Embryonic facial prominence (tissue), 1 donor: ENCODE measurements around the gene DOCK4.
"Not testable (repeated sequence)": the region's sequence is repeated elsewhere in the genome, so short reads cannot be mapped to it uniquely, and the experiment has no call there.

Experiments
- DNase-seq: peaks from one replicate; pipeline ENCODE4 v3.0.0-alpha.2; 2016; ENCODE audit errors: extremely low spot score

The DOCK4 gene, protein sequence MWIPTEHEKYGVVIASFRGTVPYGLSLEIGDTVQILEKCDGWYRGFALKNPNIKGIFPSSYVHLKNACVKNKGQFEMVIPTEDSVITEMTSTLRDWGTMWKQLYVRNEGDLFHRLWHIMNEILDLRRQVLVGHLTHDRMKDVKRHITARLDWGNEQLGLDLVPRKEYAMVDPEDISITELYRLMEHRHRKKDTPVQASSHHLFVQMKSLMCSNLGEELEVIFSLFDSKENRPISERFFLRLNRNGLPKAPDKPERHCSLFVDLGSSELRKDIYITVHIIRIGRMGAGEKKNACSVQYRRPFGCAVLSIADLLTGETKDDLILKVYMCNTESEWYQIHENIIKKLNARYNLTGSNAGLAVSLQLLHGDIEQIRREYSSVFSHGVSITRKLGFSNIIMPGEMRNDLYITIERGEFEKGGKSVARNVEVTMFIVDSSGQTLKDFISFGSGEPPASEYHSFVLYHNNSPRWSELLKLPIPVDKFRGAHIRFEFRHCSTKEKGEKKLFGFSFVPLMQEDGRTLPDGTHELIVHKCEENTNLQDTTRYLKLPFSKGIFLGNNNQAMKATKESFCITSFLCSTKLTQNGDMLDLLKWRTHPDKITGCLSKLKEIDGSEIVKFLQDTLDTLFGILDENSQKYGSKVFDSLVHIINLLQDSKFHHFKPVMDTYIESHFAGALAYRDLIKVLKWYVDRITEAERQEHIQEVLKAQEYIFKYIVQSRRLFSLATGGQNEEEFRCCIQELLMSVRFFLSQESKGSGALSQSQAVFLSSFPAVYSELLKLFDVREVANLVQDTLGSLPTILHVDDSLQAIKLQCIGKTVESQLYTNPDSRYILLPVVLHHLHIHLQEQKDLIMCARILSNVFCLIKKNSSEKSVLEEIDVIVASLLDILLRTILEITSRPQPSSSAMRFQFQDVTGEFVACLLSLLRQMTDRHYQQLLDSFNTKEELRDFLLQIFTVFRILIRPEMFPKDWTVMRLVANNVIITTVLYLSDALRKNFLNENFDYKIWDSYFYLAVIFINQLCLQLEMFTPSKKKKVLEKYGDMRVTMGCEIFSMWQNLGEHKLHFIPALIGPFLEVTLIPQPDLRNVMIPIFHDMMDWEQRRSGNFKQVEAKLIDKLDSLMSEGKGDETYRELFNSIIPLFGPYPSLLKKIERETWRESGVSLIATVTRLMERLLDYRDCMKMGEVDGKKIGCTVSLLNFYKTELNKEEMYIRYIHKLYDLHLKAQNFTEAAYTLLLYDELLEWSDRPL (N-terminal part only)

DNA sequence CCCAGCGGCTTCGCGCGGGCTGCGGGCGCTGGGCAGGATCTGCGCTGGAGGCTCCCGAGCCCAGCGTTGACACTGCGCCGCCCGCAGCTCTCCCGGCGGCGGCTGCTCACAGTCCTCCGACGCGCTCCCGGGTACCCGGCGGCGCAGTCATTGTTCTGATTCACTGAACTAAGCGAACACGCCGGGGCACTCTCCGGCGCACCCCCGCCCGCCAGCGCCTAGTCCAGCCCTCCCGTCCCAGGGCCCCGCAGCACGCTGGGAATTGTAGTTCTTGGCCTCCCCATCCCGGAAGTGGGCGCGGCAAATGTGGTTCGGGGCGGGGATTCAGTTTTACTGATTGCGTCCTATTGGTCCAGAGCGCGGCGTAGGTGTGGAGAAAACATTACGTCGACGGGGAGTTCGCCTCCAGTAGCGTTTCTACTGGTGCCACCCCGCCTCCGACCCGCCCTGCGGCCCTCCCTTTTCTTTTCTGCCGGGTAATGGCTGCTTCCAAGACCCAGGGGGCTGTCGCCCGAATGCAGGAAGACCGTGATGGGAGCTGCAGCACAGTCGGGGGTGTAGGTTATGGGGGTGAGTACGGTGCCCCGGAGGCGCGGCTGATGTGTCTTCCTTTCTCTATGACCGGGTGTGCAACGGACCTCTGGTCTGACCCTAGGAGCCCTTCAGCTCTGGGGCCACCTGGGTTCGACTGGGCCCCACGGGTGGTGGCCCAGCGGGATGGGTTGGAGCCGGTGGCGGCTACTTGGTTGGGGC, at the start of gene DOCK4, which contains the start of gene ZNF277:
DOCK4 (minus strand) TSS at position 162 of the 753 bp plus-strand sequence. CDS start 261 bp downstream, outside the sequence.
ZNF277 (plus strand) TSS at position 458 of the 753 bp plus-strand sequence; CDS start at position 480, 22 bp downstream.
- peak; percentile 97 for DNase-seq

DNA sequence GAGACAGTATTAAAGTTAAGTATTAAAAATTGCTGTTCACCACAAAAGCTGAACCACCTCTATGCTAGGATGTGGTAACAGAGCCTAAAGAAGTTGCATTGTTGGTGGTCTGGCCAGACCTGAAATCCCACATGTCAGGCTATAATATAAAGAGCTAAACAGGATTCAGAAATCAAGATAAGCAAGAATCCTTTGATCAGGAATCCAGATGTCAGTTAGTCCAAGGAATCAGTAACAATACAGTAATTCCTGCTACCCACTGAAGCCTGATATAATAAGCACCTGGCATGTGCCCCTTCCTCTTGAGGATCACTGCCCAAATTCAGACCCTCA, 49.2 kb upstream of the DOCK4 start:
- no peak for DNase-seq

DNA sequence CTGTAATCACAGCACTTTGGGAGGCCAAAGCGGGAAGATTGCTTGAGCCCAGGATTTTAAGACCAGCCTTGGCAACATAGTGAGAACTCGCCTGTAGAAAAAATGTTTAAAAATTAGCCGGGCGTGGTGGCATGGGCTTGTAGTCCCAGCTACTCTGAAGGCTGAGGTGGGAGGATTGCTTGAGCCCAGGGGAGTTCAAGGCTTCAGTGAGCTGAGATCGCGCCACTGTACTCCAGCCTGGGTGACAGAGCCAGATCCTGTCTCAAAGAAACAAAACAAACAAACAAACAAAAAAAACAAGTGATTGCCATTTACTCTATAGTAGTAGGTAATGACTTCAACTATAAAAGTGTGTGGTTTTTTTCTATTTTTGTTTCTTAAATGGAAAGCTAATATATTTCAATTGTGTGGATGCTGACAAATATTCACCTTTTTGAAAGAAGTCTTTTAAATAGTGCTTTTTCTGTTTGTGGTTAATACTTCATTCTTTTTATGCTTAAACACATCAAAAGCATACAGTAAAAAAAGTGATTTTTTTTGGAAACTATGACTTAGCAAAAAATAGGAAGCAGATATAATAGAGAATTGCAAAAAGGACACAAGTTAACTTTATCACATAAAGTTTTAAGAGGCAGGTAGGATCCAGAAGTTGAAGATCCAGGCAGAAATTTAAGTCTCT, 48.6 kb upstream of the DOCK4 start:
- no peak for DNase-seq

DNA sequence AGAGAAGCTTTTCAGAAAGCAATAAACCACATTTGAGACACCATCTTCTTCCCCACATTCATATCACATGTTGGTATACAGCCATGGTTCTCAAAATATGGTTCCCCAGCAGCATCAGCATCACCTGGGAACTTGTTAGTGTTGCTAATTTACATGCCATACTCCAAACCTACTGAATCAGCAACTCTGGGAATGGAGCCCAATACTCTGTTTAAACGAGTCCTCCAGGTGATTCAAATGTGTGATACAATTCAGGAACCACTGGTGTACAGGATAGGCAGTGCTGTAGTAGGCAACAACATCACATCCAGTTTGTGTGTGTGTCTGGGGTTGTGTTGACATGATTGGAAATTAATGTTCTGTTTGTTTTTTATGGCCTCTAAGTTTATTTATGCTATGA, 48.0 kb upstream of the DOCK4 start:
- DNase-seq: no peak

DNA sequence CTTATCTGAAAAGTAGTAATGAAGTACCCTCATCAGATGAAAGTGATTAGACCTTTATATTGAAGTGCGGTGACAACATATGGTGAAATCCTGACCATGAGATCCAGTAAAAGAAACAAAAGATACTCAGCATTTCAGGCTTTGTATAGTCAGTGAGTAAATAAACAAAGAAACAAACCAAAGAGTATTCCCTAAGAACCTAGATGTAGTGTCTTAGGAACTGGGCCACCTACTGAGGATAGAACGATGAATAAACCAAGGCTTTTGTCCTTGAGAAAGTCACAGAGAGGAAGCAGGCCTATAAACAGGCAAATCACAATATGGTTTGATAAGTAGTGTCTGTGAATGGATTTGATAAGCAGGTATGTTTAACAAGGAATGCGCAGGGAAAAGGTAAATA, 46.5 kb upstream of the DOCK4 start:
- DNase-seq: no peak

DNA sequence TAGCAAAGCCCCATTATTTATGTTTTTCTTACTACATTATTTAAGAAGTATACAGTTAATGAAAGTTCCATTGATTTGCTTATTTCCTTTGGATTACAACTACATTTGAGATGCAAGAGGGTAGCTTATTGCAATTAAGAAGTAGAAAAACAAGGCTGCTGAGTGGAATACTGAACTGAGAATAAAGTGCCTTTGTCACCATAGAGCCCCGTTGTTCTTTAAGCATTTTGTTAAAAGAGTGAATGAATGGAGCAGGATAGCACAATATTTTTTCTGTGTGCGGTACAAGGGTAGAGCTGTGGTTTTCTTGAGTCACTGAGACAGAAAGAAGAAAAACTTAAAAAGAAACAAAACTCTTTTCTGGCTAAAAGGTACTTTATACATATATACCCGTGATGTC, 45.9 kb upstream of the DOCK4 start:
- DNase-seq: no peak

DNA sequence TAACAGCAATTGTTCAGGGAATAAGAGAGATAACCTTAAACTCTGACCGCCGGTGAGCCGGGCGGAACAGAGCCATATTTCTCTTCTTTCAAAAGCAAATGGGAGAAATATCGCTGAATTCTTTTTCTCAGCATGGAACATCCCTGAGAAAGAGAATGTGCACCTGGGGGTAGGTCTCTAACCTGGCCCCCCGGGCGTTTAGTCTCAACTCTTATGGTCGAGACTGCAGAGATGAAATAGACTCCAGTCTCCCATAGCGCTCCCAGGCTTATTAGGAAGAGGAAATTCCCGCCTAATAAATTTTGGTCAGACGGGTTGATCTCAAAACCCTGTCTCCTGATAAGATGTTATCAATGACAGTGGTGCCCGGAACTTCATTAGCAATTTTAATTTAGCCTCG, 43.8 kb upstream of the DOCK4 start:
- DNase-seq: not testable (repeated sequence)

DNA sequence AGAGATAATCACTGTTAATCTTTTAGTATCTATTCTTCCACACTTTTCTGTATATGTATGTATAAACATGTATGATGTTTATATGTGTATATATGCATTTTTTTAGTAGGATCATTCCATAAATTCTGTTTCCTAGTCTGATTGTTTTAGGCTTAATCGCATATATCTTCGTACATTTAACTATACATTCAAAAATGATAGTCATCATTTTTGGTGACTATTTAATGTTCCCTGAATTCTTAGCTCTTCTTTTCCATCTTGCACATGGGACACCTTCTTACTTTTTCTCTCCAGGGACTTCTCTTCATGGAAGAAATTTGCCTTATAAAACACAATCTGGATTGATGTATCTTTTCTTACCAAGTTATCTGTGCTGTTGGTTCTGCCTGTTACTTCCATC, 42.4 kb upstream of the DOCK4 start:
- DNase-seq: no peak

DNA sequence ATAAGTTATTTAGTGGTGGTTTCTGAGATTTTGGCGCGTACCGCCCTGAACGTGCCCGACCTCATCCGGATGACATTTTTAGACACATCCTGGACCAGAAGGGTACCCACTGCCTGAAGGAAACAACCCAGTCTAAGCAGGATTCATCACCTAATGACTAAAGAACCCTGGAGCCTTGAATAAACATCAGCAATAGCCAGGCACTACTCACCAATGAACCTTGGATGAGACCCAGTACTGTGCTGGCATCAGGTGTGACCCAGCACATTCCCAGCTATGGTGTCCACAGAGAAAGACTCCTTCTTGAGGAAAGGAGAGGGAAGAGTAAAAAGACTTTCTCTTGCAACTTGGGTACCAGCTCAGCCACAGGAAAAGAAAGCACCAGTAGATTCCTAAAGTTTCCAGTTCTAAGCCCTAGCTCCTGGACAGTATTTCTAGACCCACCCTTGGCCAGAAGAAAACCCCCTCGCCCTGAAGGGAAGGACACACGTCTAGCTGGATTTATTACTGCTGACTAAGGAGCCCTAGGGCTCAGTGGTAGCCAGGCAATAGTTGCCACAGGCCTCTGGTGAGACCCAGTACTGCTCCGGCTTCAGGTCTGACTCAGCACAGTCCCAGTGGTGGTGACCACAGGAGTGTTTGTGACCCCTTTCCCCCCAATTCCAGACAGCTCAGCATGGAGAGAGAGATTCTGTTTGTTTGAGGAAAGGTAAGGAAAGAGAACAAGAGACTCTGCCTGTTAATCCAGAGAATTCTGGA, 32.8 kb upstream of the DOCK4 start:
- no peak for DNase-seq

DNA sequence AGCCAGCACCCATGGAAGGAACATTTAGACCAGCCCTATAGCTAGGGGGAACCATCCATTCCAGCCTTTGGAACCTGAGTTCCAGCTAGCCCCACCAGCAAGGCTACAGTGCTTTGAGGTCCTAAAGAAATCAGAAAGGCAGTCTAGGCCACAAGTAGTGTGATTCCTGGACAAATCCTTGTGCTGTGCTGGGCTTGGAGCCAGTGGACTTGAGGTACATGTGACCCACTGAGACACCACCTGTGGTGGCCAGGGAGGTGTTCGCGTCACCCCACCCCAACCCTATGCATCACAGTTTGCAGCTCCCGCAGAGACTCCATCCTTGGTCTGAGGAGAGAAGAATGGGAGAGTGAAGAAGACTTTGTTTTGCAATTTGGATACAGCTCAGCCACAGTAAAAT, 32.1 kb upstream of the DOCK4 start:
- DNase-seq: no peak

DNA sequence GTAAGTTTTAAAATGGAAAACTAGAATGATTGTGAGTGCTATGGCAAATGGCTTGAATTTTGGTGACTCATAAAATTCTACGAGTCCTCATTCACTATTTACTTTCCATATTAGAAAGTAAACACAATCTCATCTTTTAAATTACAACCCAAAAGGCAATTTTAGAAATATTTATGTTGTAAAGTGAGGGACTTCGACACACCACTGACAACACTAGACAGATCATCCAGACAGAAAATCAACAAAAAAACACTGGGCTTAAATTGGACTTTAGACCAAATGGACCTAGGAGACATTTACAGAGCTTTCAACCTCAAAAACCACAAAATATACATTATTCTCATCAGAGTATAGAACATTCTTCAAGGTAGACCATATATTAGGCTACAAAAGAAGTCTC, 30.4 kb upstream of the DOCK4 start:
- DNase-seq: no peak

DNA sequence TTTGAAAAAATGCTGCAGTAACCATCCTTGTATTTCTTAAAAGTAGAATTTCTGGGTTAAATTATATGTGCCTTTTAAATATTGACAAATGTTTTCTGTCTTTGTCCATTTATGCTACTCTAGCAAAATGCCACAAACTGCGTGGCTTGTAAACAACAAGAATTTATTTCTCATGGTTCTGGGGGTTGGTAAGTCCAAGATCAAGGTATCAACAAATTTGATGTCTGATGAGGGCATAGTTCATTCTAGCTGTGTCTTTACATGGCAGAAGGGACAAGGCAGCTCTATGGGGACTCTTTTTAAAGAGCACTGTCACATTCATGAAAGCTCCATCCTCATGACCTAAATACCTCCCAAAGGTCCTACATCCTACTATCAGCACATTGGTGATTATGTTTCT, 27.9 kb upstream of the DOCK4 start:
- DNase-seq: no peak

DNA sequence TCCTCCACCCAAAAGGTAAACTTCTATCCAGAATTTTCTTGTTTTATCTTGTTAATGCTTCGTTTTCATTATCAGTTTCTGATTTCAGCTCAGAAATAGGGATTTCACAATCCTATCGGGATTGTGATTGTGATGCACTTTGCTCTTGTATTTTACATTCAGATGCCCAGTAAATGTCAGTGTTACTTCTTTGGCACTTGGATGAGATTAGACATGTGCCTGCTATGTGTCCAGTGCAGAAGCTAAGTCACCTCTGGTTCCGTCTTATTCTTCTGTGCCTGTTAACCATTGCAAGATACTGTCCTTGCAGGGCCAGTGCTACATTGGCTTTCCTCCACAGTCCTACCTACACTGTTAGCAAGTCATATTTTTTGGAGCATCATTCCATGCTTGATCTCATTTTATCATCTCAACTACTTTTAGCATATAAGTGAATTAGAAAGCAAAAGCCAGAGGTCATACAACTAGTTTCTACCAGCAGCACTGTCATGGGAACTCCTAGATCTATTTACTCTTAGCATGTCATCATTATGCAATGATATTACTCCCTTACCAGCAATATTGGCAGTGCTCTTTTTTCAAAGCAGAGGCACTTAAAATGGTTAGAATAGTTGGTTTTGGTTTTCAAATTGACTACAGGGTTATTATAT, 27.0 kb upstream of the DOCK4 start:
- DNase-seq: no peak

DNA sequence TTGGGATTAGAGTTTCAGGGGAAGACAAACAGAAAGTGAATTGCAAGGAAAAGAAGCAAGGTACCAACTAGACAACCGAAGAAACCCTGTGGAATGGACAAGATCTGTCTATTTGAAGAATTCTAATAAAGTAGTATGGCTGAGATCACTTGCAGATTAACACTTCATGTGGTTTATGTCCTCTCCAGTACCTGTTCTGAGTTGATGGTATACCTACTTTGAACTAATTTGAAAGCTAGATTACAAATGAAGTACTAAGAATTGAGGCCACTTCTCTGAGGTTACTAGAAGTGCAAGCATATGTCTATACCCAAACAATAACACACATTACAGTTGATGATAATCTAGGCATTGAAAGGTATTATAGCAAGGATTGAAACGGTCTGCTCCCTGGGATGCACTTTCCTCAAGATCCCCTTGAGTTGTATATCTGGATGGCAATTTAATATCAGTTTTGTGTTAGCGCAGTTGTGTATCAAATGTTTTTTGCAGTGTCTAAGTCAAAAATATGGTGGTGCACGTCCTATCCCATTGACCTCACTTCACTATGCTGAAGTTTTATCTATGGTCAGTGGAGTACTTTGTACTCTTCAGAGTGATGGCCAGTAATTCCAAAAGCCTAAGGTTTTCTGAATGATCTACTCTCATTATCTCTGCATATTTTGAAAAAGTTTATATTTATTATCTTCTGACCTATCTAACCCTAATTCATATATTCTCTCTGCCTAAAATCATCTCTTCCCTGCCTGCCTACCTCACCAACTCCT, 26.2 kb upstream of the DOCK4 start:
- no peak for DNase-seq

DNA sequence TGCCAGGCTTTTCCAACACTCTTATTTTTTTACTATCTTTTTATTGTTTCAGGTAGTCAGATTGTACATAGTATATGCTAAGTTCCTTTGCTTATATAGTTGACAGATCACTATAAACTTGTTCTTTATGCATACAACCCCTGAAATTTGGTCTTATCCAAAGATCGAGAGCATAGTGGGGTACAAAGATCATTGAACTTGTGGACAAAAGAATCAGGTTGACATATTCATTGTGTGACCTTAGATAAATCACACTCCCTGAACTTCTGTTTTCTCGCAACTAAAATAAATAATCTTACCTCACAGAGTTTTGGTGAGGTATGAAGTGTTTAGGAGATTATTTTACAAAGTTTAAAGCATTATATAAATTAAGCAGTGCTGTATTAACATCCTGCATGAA, 22.4 kb upstream of the DOCK4 start:
- no peak for DNase-seq

DNA sequence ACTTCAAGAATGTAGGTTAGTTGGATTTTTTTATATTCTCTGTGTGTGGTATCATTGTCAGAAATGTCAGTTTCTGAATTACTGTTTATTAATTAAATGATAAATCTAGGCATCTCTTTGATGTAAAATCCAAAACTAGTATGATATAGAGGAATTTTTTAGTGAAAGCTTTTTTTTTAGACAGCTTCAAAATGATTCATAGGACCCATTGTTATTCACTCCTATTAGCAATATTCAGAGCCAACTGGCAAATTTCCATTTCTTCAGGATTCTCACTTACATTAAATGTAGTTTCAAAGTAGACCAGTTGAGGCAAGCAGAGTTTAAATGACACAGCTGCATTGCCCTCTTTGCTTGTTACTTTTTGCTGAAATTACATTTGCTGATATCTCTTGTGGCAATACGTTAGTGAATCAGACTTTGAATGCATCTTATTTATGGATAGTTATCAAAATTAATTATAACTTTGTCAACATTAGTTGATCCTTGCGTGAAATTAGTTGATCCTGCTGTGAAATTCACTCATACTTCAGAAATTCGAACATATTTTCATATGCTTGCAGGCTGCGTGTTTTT, 20.6 kb upstream of the DOCK4 start:
- DNase-seq: no peak

DNA sequence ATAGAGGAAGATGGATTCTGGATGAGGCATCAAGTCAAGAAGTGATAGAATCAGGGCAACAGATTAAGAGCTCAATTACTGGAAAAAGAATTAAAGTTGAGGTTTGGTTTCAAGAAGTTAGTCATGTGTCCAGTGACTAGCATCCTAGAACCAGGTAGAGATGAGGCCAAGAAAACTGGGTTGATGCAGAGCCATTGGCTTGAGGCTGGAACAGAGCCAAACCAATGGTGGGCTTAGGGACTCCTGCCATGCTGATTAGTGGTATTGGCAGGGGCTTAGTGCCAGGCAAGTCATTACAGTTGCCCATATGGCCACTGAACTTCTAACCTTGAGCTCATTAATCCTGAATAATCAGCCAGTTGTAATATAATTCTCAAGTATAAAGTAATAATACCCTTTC, 18.8 kb upstream of the DOCK4 start:
- DNase-seq: no peak

DNA sequence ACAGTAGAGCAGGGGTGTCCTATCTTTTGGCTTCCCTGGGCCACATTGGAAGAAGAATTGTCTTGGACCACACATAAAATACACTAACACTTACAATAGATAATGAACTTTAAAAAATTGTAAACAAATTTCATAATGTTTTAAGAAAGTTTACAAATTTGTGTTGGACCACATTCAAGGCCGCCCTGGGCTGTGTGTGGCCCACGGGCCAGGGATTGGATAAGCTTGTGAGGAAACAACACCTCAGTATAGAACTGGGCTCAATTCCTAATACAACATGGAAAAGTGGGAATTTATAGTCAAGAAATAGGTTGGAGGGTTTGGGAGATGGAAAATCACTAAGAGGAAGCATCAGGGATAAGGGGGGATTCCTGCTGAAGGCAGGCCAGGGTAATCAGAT, 18.0 kb upstream of the DOCK4 start:
- no peak for DNase-seq
